MM.1S (cell line): ENCODE measurements around the gene HIBCH.

Experiments used
- DNase-seq: peaks from one replicate; pipeline ENCODE4 v3.0.0-alpha.2; 2015
- H2AFZ ChIP-seq: fragments of 300-600 bp; sonication (generic); 2 replicates; pipeline ENCODE4 v1.6.0; 2016; ENCODE audit warnings: antibody characterized with exemption, low read length
- H3F3A ChIP-seq: fragments of 300-600 bp; sonication (generic); 2 replicates; pipeline ENCODE4 v1.6.1; 2016; ENCODE audit warnings: mild to moderate bottlenecking, antibody characterized with exemption, low read length, moderate library complexity, mixed read lengths; ENCODE audit not compliant: insufficient read depth
- H3K27ac ChIP-seq: fragments of 300-600 bp; sonication (generic); 2 replicates; pipeline ENCODE4 v1.5.1; 2016; ENCODE audit warnings: mild to moderate bottlenecking, low read length
- H3K27me3 ChIP-seq: fragments of 300-600 bp; sonication (generic); replicated peaks from 2 replicates; pipeline ENCODE4 v1.6.0; 2016; ENCODE audit warnings: low read length; ENCODE audit not compliant: insufficient read depth
- H3K36me3 ChIP-seq: fragments of 300-600 bp; sonication (generic); replicated peaks from 2 replicates; pipeline ENCODE4 v1.6.1; 2016; ENCODE audit warnings: mild to moderate bottlenecking, low read length, mixed read lengths; ENCODE audit not compliant: insufficient read depth
- H3K4me1 ChIP-seq: fragments of 300-600 bp; sonication (generic); 2 replicates; pipeline ENCODE4 v1.6.1; 2016; ENCODE audit warnings: low read length, mixed read lengths
- H3K4me2 ChIP-seq: fragments of 300-600 bp; sonication (generic); 2 replicates; pipeline ENCODE4 v1.6.0; 2016; ENCODE audit warnings: low read depth, low read length
- H3K4me3 ChIP-seq: fragments of 300-600 bp; sonication (generic); 2 replicates; pipeline ENCODE4 v1.5.1; 2016; ENCODE audit warnings: low read length, mixed read lengths
- H3K79me2 ChIP-seq: fragments of 300-600 bp; sonication (generic); 2 replicates; pipeline ENCODE4 v1.6.1; 2016; ENCODE audit warnings: mixed run types, low read length, mixed read lengths
- H3K9ac ChIP-seq: fragments of 300-600 bp; sonication (generic); 2 replicates; pipeline ENCODE4 v1.6.1; 2016; ENCODE audit warnings: low read length, mixed read lengths
- H3K9me2 ChIP-seq: fragments of 300-600 bp; sonication (generic); replicated peaks from 2 replicates; pipeline ENCODE4 v1.6.1; 2016; ENCODE audit warnings: mild to moderate bottlenecking, low read length, mixed read lengths; ENCODE audit not compliant: insufficient read depth
- H3K9me3 ChIP-seq: fragments of 300-600 bp; sonication (generic); replicated peaks from 2 replicates; pipeline ENCODE4 v1.6.1; 2016; ENCODE audit warnings: mild to moderate bottlenecking, low read length, mixed read lengths; ENCODE audit not compliant: insufficient read depth
- H4K20me1 ChIP-seq: fragments of 300-600 bp; sonication (generic); 2 replicates; pipeline ENCODE4 v1.6.1; 2016; ENCODE audit warnings: mild to moderate bottlenecking, low read length, moderate library complexity, mixed read lengths; ENCODE audit not compliant: insufficient read depth
- CTCF ChIP-seq: fragments of 300-600 bp; sonication (generic); IDR thresholded peaks from 2 replicates; pipeline ENCODE4 v1.5.1; 2016; ENCODE audit warnings: antibody characterized with exemption, low read length, mixed read lengths
- EZH2 ChIP-seq: fragments of 300-600 bp; sonication (generic); optimal IDR thresholded peaks from 2 replicates; pipeline ENCODE3; 2017; ENCODE audit warnings: low read depth, mild to moderate bottlenecking, antibody characterized with exemption, low read length, mixed read lengths
- EZH2phosphoT487 ChIP-seq: fragments of 300-600 bp; sonication (generic); IDR thresholded peaks from 2 replicates; pipeline ENCODE4 v1.6.1; 2018; ENCODE audit warnings: antibody characterized with exemption, low read length

The HIBCH gene

GRCh38 chr2:190365499-190366204, 46.0 kb upstream of the HIBCH start:
- Histone ChIP-seq H3K4me1 (no peaks in the 10 kb centered on the region), H2AFZ (no peak overlapping the region), H3K36me3 (no peaks in the 10 kb centered on the region), H3K79me2 (no peaks in the 10 kb centered on the region), H3K9ac (no peak overlapping the region), H3F3A (no peaks in the 10 kb centered on the region), H3K9me2 (no peaks in the 10 kb centered on the region), H3K27me3 (no peaks in the 10 kb centered on the region), H4K20me1 (no peaks in the 10 kb centered on the region), H3K27ac (no peak overlapping the region), H3K4me2 (no peak overlapping the region), H3K4me3 (no peak overlapping the region), H3K9me3 (no peaks in the 10 kb centered on the region)
- no peak for DNase-seq
- TF ChIP-seq EZH2phosphoT487 (no peak), EZH2 (no peak), CTCF (no peak)

- no peaks in the 10 kb centered on the region for H3K9me2 ChIP-seq
- no peak overlapping the region for H3K4me2 ChIP-seq
- no peak overlapping the region for H3K27ac ChIP-seq
- TF ChIP-seq EZH2, result no peak
- TF ChIP-seq EZH2phosphoT487, result no peak
- no peak for TF ChIP-seq CTCF
- peaks cover 6% of the 10 kb centered on the region for H3F3A ChIP-seq
- no peak for DNase-seq
- no peaks in the 10 kb centered on the region for H3K27me3 ChIP-seq
- H3K36me3 ChIP-seq, result no peaks in the 10 kb centered on the region
- H3K9me3 ChIP-seq, result no peaks in the 10 kb centered on the region
- no peak overlapping the region for H3K9ac ChIP-seq
- no peaks in the 10 kb centered on the region for H3K79me2 ChIP-seq
- no peaks in the 10 kb centered on the region for H4K20me1 ChIP-seq
- no peaks in the 10 kb centered on the region for H3K4me1 ChIP-seq
- no peak overlapping the region for H2AFZ ChIP-seq
- H3K4me3 ChIP-seq, result no peak overlapping the region
Observed at GRCh38 chr2:190362894-190363293, 43.3 kb upstream of the HIBCH start.

- no peak overlapping the region for H3K4me3 ChIP-seq
- no peak overlapping the region for H3K9ac ChIP-seq
- peaks cover 6% of the 10 kb centered on the region for H3F3A ChIP-seq
- H3K27me3 ChIP-seq, result no peaks in the 10 kb centered on the region
- no peaks in the 10 kb centered on the region for H4K20me1 ChIP-seq
- TF ChIP-seq CTCF (no peak), EZH2 (no peak), EZH2phosphoT487 (no peak)
- no peak overlapping the region for H2AFZ ChIP-seq
- no peaks in the 10 kb centered on the region for H3K36me3 ChIP-seq
- no peaks in the 10 kb centered on the region for H3K4me1 ChIP-seq
- DNase-seq, result no peak
- H3K9me2 ChIP-seq, result no peaks in the 10 kb centered on the region
- H3K9me3 ChIP-seq, result no peaks in the 10 kb centered on the region
- H3K4me2 ChIP-seq, result no peak overlapping the region
- H3K27ac ChIP-seq, result no peak overlapping the region
- no peaks in the 10 kb centered on the region for H3K79me2 ChIP-seq
Observed at GRCh38 chr2:190361572-190361971, 41.9 kb upstream of the HIBCH start.
